ENCODE measurements around the gene NOSTRIN.

The NOSTRIN gene

DNA sequence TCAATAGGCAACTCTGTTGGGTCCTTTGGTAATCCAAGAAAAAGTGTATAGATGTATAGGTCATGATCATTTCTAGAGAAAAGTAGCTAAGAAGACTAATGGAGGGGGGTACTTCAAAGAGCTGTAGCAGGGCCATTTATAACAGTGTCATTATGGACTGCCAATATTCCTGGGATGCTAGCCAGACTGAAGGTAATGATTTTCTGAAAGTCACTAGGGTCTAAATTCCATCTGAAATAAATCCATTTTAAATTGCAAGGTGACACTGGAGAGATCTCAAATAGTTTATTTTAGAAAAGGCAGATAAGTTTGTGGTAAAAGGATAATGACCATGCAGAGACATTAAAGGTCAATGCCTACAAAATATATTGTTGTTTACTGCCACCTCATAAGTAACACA lies 92.3 kb downstream of the NOSTRIN start:
- no peak for DNase-seq (ENCODE audit: low read depth)
- TF ChIP-seq CTCF (conservative IDR thresholded peaks at IDR 0.05; ENCODE audit: low read depth, low read length) = no peak
- no peak overlapping the region for H3K4me3 ChIP-seq (ENCODE audit: low read depth, low read length)

DNA sequence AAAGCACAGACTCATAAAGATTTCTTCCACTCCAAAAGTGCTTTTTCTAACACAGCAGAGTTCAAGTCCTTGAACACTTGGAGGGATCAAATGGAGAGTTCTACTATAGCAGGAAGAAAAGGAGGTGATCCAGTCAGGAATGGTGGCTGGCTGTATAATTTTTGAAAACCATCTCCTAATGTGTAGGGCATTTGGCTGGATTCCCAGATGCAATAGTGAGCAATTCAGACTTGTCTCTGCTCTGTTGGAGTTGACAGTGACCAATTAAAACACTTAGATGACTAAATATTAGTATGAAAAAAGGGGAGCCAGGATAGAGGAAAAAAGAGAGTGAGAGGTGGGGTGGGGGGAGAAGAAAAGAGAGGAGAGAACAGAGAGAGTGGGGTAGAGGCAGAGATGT lies 93.3 kb downstream of the NOSTRIN start:
- peak; percentile 30 for DNase-seq (ENCODE audit: low read depth)
- no peak overlapping the region for H3K4me3 ChIP-seq (ENCODE audit: low read depth, low read length)
- TF ChIP-seq CTCF (conservative IDR thresholded peaks at IDR 0.05; ENCODE audit: low read depth, low read length) = no peak

DNA sequence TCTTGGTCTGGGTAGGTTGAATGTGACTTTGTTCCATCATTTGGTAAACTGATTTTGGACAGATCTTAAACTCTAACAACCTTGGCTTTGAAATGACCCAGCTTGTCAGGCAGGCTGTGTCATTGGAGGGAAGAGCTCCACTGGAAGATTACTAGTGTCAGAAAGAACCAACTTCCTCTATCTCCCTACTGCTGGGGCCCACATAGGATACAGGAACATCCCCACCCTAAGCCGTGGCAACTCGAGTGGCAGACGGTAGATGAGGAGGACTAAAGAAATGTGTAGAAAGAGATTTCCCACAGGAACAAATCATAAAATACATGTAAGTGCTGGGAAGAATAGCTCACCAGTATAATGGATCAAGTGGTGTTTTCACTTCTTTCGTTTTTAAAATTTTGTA lies 94.3 kb downstream of the NOSTRIN start:
- H3K4me3 ChIP-seq (ENCODE audit: low read depth, low read length) = no peak overlapping the region
- no peak for TF ChIP-seq CTCF (conservative IDR thresholded peaks at IDR 0.05; ENCODE audit: low read depth, low read length)
- no peak for DNase-seq (ENCODE audit: low read depth)

GRCh38 chr2:168897449-168897848 lies 95.0 kb downstream of the NOSTRIN start:
- no peak overlapping the region for H3K4me3 ChIP-seq (ENCODE audit: low read depth, low read length)
- no peak for TF ChIP-seq CTCF (conservative IDR thresholded peaks at IDR 0.05; ENCODE audit: low read depth, low read length)
- no peak for DNase-seq (ENCODE audit: low read depth)

- no peak for DNase-seq (ENCODE audit: low read depth)
- no peak within 1 kb of the TSS for H3K4me3 ChIP-seq (ENCODE audit: low read depth, low read length)
- no peak for TF ChIP-seq CTCF (conservative IDR thresholded peaks at IDR 0.05; ENCODE audit: low read depth, low read length)
Measured at GRCh38 chr2:168901003-168901402, 98.6 kb downstream of the NOSTRIN start, which contains the start of gene G6PC2. G6PC2 (plus strand) TSS chr2:168901291; CDS start chr2:168901332, 41 bp downstream.

DNA sequence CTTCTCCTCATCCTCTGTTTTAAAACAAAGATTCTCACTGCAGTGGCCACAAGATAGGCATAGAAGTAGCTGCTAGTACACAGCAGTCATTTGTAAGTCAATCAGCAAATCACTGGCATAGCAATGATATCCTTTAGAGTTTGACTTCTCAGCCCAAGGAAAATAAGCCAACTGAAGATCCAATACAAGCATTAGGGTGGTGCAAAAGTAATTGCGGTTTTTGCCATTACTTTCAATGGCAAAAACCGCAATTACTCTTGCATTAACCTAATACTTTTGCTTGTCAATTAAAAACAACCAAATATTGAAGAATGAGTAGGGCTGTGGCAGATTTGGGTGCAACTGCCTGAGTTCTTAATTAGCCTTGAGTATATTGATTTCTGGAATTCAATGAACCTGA lies 101.5 kb downstream of the NOSTRIN start:
- no peak for DNase-seq (ENCODE audit: low read depth)
- TF ChIP-seq CTCF (conservative IDR thresholded peaks at IDR 0.05; ENCODE audit: low read depth, low read length) = no peak
- no peak overlapping the region for H3K4me3 ChIP-seq (ENCODE audit: low read depth, low read length)

DNA sequence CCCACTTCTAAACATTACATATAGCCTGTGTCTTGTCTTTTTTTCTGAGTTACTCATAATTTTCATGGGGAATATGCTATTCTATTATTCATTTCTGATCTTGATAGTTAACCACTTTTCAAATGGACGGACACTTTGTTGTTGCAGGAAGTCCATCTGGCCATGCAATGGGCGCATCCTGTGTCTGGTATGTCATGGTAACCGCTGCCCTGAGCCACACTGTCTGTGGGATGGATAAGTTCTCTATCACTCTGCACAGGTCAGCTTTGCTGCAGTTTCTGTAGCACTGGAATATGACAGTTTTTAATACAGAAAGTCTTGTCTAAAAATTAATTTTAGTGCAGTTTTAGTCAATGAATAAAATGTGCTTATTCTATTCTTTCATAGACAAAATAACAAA lies 101.9 kb downstream of the NOSTRIN start:
- no peak for TF ChIP-seq CTCF (conservative IDR thresholded peaks at IDR 0.05; ENCODE audit: low read depth, low read length)
- no peak for DNase-seq (ENCODE audit: low read depth)
- H3K4me3 ChIP-seq (ENCODE audit: low read depth, low read length) = no peak overlapping the region

Measured in choroid plexus epithelial cell (primary cell).